GM19468 (cell line): ENCODE results near the gene MARCHF3.

Source experiments
- ATAC-seq: cut with Tn5 transposase; IDR thresholded peaks from one replicate; pipeline ENCODE4 v1.9.1; 2021; ENCODE audit warnings: mild to moderate bottlenecking, moderate library complexity, moderate number of reproducible peaks; ENCODE audit not compliant: unreplicated experiment; ENCODE audit errors: extremely low read depth

The MARCHF3 gene

DNA sequence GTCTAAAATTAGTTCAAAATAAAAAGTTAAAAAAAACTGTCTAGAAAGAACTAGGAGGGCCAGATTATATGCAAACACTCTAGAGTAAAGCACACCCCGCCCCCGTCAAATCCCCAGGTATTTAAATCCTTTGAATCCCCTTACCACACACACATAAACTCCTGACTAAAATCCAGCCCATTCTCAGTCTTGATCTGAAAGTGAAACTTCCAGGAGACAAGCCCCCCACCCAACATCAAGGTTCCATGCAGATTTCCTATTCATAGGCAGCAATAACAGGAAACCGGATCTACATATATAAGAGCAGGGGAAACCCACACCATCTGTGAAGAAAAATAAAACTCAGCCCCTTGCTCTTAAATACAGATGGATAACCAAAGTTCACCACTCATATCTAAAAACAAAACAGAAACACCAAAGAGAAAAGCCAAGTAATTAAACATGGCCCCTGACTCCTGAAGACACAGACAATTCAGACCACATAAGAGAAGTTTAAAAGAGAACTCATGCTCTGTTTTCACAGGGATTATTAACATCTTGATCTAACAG, 42.3 kb downstream of the MARCHF3 start:
- peak; percentile 81 for ATAC-seq

DNA sequence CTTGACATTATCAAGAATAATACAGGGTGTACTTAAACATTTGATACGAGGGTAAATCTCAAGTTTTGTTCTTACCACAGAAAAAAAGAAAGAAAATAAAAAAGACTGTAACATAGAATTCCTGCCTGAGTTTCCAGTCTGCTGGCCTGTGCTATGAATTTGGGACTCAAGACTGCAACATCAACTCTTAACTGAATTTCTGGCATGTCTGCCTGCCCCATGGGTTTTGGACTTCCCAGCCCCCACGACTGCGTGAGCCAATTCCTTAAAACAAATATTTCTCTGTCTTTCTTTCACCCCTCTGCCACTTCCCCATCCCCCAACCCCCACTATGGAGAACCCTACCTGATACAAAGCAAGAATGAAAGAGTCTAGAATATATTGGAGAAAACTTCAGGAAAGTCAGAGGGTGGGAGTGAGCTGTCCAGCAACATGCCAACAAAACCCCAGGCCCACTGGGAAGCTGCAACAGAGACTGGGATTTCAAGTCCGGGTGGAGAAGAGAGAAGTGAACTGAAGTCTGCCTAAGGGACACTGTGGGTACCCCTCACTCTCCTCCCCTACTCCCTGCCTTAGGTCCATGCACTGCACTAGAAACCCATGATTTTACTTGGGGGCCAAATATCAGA, 43.0 kb downstream of the MARCHF3 start:
- ATAC-seq: no peak

DNA sequence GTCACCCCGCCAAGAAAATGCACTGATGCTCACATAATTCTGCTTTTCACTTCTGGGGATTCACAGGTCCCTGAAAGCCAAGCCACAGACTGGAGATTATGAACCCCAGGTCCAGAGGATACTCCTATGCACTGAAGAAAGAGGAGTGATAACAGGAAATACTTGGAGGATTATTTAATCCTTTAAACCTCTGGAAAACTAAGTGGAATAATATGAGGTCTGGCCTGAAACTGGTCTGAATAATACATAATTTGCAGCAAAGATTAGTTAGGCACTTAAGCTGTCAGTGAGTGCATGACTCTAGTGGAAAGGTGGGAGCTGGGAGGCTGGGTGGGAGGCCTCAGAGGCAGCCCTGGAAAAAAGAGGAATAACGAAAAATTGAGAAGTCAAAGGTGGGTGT, 45.7 kb downstream of the MARCHF3 start:
- no peak for ATAC-seq

DNA sequence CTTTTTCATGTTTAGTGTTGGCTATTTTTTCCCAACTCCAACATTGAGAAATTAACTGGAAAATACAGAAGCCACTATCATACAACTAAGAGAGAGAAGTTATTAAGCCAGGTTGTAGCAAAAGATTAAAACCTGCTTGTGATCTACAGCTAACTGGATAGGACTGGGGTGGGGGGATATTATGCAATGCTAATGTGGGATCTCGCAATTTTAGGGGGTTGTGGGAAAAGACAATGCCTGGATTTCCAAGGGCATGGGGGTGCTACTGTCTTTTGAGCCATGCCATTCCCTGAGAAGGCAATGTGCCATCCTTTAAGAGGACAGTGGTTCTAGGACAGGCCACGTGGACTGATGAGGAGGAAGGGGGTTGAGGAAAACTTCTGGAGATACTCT, 46.5 kb downstream of the MARCHF3 start:
- ATAC-seq: no peak

DNA sequence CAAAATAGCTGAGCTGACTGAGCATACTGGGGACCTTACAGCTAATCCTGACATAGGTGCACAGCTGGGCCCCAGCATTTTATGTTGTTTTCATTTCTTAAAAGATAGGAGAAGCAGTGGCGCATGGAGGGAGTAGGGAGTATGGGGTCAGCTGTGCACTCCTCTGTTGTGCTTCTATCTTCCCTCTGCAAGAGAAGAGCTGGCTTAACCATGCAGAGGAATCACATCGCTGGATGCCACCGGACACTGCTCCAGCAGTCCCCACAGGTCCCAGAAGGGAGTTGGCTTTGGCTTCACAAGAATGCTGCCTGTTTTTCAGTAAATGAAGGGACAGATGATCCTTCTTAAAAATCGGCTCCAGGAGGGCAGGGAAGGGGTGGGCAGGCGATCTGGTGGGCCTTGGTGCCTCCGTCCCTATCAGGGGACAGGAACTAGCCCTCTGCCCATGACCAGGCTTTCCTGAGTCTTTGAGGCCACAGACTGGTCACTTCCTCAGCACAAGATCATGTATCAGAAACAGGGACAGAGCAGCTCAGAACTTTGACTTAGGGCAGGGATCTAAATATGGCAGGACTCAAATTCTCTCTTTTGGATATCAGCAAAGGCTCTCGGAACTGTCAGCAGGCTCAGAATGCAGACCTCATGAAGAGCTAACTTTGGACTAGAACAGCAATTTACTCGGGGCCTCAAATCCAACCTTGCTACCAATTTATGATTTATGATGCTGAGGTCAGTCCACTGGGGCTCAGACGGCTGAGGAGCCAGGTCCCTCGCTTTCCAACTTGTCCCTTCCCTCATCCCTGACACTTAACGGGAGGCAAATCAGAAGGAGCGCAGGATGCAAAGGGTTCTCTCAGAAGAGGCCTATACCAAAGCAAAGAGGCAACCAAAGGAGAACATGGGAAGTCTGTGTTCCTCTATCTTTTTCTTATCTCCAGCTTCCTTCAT, 47.2 kb downstream of the MARCHF3 start:
- ATAC-seq: no peak

DNA sequence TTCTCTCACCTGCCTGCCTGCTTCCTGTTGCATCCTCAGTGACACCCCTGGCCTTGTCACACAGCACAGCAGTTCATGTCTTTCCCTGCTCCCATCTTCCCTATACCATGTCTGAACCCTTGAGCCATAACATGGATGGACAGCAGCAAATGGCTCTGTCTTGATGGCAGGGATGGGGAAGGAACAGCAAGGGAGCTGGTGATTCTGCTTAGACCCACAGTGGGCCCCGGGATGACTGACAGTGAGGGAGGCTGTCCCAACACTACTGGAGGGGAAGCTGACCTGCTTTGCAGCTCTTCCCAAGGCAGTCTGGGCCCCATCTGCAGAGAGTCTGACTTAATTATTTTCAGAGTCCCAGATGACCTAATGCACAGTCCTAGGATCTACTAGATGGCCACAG, 48.2 kb downstream of the MARCHF3 start:
- no peak for ATAC-seq

DNA sequence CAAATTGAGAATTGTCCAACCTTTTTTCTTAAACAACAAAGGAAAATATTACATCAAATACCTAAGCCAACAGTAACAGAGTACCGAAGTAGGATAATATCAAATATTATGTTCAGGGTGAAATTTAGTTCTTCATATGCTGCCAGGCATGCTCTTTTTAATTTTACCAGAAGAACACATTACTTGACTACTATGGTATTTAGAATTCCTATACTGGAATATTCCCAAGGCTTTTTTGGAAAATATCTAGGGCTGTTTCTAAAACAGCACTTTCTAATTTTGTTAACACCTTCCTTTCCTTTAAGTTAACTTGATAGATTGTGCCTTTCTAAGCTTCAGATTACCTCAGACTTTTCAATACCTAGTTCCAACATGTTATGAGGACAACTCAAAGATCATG, 48.7 kb downstream of the MARCHF3 start:
- ATAC-seq: no peak

DNA sequence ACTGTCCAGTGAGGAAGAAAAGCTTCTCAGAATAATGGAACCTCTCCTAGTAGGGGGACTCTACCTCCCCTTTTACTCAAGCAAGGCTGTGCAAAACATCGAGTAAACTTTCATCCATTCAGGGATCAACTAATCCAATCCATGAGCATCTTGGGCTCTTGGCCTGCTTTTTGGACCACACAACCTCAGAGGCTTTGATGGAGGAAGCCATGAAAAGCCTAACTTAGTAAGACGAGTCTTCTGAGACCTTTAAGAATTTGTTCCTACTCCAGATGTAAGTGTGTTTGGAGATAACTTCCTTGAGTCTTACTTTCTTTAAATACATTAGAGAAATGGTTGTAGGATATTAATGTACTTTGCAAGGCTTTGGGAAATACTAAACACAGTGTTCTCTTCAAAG, 49.1 kb downstream of the MARCHF3 start:
- ATAC-seq: no peak

DNA sequence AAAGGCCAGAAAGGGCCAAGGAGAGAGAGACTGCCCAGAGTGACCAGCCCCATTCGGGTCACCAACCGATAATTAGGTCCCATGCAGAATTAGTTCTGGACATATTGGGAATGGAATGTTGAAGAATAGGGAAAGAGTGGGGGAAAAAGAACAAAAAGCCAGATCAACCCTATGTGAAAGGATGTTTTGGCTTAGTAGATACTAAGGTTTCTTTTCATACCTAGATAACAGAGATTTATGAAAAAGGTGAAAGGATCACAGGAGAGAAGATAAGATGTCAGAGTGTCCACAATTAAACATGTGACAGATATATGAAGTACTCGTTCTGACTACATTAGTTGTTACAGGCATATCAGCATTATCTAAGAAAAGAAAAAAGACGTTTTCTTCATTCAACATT, 52.1 kb downstream of the MARCHF3 start:
- ATAC-seq: no peak

DNA sequence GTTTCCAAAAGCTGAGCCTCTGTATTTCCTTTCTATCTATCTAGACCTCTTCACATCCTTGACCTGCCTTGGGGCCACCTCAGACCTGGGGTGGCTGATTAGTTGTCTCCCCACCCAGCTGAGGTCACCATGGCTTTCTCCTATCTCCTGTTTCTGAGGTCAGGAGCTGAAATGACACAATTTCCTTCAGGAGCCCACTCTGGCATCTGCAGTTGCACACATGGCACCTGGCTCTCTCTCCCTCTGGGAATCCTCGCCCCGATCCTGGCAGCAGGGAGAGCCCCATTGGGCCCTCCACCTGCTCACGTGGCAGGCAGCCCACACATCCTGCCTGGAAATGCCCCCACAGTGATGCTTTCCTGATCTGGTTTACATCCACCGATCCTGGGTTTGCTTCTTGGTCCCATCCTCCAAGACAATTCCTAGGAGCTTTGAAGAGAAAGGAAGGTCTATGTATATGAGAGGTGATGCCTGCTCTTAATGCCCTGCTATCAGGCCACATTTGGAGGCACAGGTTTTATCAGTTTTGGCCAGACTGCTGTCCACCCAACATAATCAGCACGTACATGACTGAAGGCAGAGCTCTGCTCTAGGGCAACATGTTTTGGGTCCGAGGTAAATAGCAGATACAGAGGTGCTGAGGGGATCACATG, 53.7 kb downstream of the MARCHF3 start:
- no peak for ATAC-seq

DNA sequence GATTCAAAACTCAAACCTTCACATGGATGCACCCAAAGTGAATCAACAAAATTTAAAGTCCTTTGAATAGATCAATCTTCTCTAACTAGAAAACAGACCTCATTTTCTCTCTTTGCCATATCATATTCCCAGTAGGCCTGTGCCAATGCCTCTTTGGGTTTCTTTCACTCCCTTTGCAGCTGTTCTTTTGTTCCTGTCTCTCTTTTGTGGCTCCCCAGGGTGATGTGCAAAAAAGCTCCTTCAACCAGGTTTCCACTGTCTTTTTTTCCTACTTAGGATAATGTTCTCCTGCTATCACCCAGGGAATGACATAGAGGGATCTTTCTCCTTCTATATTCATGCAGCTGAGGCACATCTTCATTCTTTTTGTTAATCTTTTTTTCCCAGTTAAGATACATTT, 54.6 kb downstream of the MARCHF3 start:
- ATAC-seq: no peak

DNA sequence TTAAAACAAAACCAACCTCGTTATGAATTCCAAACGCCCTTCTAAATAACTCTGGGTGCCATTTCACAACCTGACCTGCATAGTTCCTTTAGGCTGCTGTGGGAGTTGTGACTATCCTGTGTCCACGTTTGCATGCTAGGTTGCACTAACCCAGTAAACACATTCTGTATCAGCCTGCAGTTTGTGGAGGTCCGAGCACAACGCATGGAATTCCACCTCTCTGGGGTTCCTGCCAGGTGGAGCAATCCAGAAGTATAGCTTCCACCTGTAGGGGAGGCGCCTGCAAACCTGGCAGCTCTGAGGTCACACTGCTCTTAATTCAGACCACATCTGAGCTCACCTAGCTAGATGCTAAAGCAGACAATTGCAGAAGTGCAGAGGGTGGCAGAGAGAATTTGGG, 57.2 kb downstream of the MARCHF3 start:
- no peak for ATAC-seq

DNA sequence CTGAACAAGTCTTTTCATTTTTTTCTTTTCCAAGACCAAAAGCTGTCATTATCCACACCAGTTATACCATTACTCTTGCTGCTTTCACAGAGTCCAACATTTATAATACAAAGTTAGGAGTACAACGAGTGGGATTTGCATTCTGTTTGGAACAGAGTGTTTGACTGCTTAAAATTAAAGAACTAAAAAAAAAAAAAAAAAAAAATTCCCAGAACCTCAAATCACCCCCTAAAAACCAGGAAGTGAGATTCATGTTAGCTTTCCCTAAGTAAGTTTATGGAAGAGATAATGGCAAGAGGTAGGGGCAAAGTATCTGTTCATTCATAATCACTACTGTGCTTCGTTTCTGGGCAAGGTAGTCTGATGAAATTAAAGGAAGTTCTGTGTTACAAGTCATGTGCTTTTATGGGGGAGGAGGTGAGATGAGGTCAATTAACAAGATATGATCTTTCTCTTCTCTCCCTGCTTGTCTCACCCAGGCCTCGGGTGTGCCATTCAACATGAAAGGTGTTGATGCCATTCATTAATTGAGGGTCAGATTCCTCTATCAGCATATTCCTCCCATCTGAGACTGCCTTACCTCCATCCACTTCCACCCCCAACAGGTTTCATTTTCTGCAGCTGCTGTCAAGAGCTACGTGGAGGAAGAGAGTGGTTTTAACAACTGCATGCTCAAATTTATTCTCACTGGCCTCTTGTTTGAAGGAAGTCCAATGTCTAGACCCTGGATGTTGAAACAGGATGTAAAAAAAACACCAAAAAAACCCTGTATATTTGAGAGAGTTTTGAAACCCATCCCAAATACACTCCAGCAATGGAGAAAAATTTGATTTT, 58.1 kb downstream of the MARCHF3 start:
- ATAC-seq: peak; percentile 85

DNA sequence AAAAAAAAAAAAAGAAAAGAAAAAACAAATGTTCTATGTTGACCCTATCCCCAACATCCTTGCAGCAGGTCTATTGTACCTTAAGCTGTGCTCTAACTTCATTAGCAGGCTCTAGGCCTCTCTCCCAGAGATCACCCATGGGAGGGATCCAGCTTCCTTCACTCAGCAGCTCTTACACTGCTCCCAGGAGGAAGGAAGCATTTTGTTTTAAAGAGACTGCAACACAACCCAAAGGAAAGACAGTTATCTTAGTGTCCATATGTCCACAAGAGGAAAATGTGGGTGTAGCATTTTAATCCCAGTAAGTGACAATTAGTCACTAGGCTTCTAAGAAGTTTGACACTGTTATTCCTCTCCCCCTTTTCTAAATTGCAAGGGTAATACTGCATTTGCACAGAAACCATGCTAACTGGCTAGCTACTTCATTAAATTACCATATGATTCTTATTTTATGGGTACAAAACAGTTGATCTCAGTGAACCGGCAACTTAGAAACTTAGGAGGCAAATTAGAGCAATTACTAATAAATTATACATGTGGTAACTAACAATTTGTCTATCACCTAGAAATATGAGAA, 58.8 kb downstream of the MARCHF3 start:
- ATAC-seq: no peak

DNA sequence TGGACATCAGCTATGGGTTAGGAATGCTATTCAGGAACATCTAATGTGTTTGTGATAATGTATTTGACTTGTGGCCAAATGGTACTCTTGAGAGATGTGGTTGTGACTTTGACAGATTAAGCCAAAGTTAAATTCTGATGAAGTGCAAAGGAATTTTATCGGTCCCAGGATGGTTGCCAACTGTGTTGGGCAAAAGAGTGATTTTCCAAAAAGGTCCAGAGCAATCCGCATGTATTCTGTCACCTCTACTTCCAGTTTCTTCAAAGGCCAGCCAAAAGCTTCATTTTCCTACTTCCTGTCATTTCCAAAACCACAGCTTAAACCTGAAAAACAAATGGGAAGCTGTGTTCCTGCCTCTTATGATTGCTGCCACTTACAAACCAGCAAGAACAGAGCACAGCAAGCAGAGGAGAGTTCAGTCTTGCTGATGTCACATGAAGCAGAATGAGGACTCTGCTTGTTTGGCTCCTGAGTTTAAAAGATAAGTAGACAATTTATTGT, 59.8 kb downstream of the MARCHF3 start:
- ATAC-seq: no peak

DNA sequence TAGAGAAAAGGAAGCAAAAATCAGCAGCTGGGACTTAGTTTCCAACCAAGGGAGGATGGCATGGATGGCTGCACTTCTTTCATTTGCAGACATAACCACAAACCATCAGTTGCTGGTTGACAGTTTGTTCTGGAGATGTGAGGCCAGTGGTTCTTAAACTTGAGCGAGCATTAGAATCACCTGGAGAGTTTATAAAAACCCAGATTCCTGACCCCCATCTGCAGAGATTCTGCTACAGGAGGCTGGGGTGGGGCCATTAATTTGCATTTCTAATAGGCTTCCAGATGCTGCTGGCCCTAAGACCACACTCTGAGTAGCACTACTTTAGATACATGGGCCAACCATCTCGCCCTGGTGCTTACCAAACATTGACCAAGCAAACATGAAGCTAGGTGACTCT, 60.8 kb downstream of the MARCHF3 start:
- ATAC-seq: no peak

DNA sequence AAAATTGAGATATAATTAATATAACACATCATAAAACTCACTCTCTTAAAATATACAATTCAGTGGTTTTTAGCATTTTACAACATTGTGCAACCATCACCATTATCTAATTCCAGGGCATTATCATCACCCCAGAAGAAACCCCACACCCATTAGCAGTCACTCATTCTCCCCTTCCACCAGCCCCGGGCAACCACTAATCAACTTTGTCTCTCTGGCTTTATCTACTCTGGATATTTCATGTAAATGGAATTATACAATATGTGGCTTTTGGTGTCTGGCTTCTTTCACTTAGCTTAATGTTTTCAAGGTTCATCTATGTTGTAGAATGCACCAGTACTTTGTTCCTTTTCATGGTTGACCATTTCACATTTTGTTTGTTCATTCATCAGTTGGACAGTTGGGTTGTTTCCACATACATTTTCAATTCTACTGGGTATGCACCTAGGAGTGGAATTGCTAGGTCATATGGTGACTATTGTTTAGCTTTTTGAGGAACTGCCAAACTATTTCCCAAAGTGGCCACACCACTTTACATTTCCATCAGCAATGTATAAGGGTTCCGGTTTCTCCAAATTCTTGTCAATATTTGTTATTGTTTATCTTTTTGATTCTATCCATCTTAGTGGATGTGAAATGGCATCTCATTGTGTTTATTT, 62.4 kb downstream of the MARCHF3 start:
- no peak for ATAC-seq

DNA sequence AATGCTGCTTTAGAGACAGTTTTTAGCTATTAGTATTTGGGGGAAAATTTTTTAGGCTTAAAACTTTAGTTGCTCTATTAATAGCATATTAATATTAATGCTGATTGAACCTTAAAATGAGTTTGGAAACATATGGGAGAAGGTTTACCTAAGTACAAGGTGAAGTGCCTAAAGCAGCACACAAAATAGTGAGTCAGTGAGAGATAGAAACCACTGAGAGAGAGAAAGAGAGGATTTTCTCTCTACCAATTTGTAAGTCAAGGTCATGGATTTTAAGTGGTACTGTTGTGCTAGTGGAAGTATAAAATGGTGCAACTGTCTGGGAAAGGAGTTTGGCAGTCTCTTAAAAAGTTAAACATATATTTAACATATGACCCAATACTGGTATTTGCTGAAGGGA, 64.9 kb downstream of the MARCHF3 start:
- no peak for ATAC-seq

DNA sequence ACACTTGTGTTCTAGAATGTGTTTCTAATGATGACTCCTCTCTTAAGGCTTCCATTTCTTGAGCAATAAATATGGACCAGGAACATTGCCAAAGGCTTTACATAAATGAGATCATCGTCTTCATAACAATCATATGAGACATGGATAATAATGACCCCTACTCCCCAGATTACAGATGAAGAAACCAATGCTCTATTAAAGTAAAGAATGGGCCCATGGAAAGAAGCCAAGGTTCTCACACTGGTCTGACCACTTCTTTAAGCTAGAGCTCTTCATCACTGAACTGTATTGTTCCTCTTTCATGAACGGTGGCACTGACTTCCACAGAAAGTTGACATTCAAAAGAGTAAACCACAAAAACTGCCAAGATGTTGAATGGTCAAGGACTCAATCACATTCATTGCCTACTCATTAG, 65.3 kb downstream of the MARCHF3 start:
- no peak for ATAC-seq
